H1 (cell line): Measurements from ENCODE around the gene FBXL12. TPM values are rescaled to one million over a fixed set of nuclear protein-coding genes. Genes with fewer than 3 reads are reported as not detected.

Experiments used
- polyA plus RNA-seq, 7 experiments: library from polyadenylated mRNA; depleted of rRNA in 3 of 7; stranded (reverse) in 5 of 7; unstranded in 2 of 7; fragments of >200 nt in 5 of 7; fragments of 200-250 nt in 2 of 7; gene quantifications; 1 replicate in 5 of 7; 2 replicates in 1 of 7; 4 replicates in 1 of 7; pipeline versions ENCODE4 v1.2.1 to v1.2.3, GENCODE V29; 2011 to 2013; ENCODE audit warnings: missing spikeins in 2 of 7, mixed read lengths in 2 of 7
- small RNA-seq: library from polyadenylated mRNA; stranded (forward); fragments of <200 nt; extraction: miRNeasy Mini kit (QIAGEN cat#:217004); gene quantifications from one replicate; pipeline ENCODE3, GENCODE V24; 2013; ENCODE audit not compliant: insufficient read depth
- total RNA-seq: library from RNA; stranded (reverse); fragmentation: NEBNext Ultra II Directional; extraction: Animal tissue kit (Norgen Biotek cat#: 25700); gene quantifications from 2 replicates; pipeline ENCODE4 v1.2.1, GENCODE V29; 2021

FBXL12 gene
- total and polyA plus RNA-seq, 2 of the 8 experiments (the other 6 are each of a cell fraction or from before 2014, with no cell fraction given): 24.6 to 62.3 TPM

Small RNAs within 50 kb of the gene (small RNA-seq; reads per million reads assigned to genes)
- gene RF00156: not detected

Other genes starting within 250 kb of the FBXL12 start
- 194 and 220 TPM in 2 replicates for gene ZNF121, start 234.6 kb downstream of the FBXL12 start, total RNA-seq
- gene ZNF121, start 234.6 kb downstream of the FBXL12 start, polyA plus RNA-seq (2011; rRNA removed): 13.6 and 22.2 TPM in 2 replicates
- 57.6 and 64.7 TPM in 2 replicates for gene ZNF561, start 197.8 kb downstream of the FBXL12 start, total RNA-seq
- gene ZNF561, start 197.8 kb downstream of the FBXL12 start, polyA plus RNA-seq (2011; rRNA removed): 25.0 and 28.6 TPM in 2 replicates
- 2.5 and 2.6 TPM in 2 replicates for gene ZNF562, start 144.0 kb downstream of the FBXL12 start, total RNA-seq
- gene ZNF562, start 144.0 kb downstream of the FBXL12 start, polyA plus RNA-seq (2011; rRNA removed): 0.12 and 0.20 TPM in 2 replicates
- 9.0 and 9.2 TPM in 2 replicates for gene ZNF846, start 50.3 kb downstream of the FBXL12 start, total RNA-seq
- gene ZNF846, start 50.3 kb downstream of the FBXL12 start, polyA plus RNA-seq (2011; rRNA removed): 4.5 and 4.8 TPM in 2 replicates
- 384 and 416 TPM in 2 replicates for gene UBL5, start 8.8 kb upstream of the FBXL12 start, total RNA-seq
- gene UBL5, start 8.8 kb upstream of the FBXL12 start, polyA plus RNA-seq (2011; rRNA removed): 1,137 and 1,209 TPM in 2 replicates
- 78.3 and 88.0 TPM in 2 replicates for gene PIN1, start 16.2 kb upstream of the FBXL12 start, total RNA-seq
- 90.8 and 124 TPM in 2 replicates for gene PIN1, start 16.2 kb upstream of the FBXL12 start, polyA plus RNA-seq (2011; rRNA removed)
- gene OLFM2, start 117.4 kb upstream of the FBXL12 start, total RNA-seq: 68.2 and 72.0 TPM in 2 replicates
- gene OLFM2, start 117.4 kb upstream of the FBXL12 start, polyA plus RNA-seq (2011; rRNA removed): 151 and 238 TPM in 2 replicates
- gene COL5A3, start 191.4 kb upstream of the FBXL12 start, total RNA-seq: 0.74 and 0.75 TPM in 2 replicates
- gene COL5A3, start 191.4 kb upstream of the FBXL12 start, polyA plus RNA-seq (2011; rRNA removed): 0.67 and 1.2 TPM in 2 replicates
- gene RDH8, start 194.4 kb upstream of the FBXL12 start, total RNA-seq: not detected in 2 replicates
- gene RDH8, start 194.4 kb upstream of the FBXL12 start, polyA plus RNA-seq (2011; rRNA removed): 0.38 and 0.58 TPM in 2 replicates